ENCODE data around the gene SLC19A1. TPM values are rescaled to one million over a fixed set of nuclear protein-coding genes. Genes with fewer than 3 reads are reported as not detected.

The SLC19A1 gene
- total and polyA plus RNA-seq, 2 donors from 2014 or later: 5.1 to 7.2 TPM

DNA sequence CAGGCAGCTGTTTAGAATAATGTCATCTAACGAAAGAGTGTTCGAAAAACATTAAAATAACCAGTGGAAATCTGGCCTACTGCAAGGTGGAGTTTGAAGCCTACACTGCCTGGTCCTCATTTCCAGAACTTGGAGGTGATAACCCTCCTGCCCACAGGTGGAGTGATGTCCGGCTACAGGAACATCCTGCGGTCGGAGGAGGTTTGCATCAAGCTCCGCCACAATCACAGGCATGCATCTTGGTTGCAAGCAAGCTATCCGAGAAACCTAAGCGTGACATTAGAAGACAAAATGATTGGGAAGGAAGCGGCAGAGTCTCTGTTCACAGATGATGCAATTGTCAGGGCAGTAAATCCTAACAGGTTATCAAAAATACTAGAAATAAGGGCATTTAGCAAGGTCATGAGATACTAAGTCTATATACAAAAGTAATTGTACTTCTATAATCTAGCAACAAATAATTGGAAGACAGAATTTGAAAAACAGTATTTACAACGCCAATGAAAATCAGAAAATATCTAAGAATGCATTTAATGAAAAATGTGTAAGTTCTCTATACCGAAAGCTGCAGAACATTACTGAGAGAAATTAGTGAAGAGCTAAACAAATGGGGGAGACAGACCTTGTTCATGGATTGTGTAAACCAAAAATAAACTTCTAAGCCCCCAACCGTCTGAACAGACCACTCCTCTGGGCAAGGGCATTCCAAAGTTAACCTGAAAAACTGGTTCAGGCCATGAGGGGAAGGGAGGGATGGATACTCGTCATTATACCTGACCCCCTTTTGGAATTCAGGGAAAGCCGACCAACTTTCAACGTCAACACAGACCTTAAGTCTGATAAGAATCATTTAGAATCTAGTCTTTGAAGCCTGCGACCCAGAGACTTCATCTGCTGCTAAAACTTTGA lies 4.7 kb upstream of the SLC19A1 start:
- Histone ChIP-seq H3K27ac (ENCODE audit: low read depth in 2 of 2, low read length in 2 of 2) (no peak overlapping the region), H3K4me3 (ENCODE audit: low read length in 3 of 3) (no peak overlapping the region), H3K27me3 (ENCODE audit: control insufficient read depth, insufficient read depth, low read length) (no peaks in the 10 kb centered on the region), H3K36me3 (ENCODE audit: control insufficient read depth in 2 of 3, insufficient read depth in 3 of 3, low read length in 3 of 3) (no peaks in the 10 kb centered on the region), H3K9me3 (ENCODE audit: control insufficient read depth in 2 of 3, insufficient read depth in 1 of 3, low read length in 3 of 3) (no peaks in the 10 kb centered on the region), H3K4me1 (ENCODE audit: control insufficient read depth in 2 of 3, insufficient read depth in 2 of 3, low read depth in 1 of 3, low read length in 3 of 3) (peaks cover 0 to 3% (median 0%) of the 10 kb centered on the region in 3 donors), H3K9ac (ENCODE audit: low read length in 3 of 3) (no peak overlapping the region)
- FAIRE-seq (no peak), DNase-seq (peak in 2 of 5 donors; percentile 13 to 23)
- intact Hi-C loops (cut with DNase I): no loop called here
- TF ChIP-seq, protein P1, sequence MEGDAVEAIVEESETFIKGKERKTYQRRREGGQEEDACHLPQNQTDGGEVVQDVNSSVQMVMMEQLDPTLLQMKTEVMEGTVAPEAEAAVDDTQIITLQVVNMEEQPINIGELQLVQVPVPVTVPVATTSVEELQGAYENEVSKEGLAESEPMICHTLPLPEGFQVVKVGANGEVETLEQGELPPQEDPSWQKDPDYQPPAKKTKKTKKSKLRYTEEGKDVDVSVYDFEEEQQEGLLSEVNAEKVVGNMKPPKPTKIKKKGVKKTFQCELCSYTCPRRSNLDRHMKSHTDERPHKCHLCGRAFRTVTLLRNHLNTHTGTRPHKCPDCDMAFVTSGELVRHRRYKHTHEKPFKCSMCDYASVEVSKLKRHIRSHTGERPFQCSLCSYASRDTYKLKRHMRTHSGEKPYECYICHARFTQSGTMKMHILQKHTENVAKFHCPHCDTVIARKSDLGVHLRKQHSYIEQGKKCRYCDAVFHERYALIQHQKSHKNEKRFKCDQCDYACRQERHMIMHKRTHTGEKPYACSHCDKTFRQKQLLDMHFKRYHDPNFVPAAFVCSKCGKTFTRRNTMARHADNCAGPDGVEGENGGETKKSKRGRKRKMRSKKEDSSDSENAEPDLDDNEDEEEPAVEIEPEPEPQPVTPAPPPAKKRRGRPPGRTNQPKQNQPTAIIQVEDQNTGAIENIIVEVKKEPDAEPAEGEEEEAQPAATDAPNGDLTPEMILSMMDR (IDR thresholded peaks at IDR 0.05; ENCODE audit: borderline replicate concordance, extremely low read depth, insufficient read depth): no peak

DNA sequence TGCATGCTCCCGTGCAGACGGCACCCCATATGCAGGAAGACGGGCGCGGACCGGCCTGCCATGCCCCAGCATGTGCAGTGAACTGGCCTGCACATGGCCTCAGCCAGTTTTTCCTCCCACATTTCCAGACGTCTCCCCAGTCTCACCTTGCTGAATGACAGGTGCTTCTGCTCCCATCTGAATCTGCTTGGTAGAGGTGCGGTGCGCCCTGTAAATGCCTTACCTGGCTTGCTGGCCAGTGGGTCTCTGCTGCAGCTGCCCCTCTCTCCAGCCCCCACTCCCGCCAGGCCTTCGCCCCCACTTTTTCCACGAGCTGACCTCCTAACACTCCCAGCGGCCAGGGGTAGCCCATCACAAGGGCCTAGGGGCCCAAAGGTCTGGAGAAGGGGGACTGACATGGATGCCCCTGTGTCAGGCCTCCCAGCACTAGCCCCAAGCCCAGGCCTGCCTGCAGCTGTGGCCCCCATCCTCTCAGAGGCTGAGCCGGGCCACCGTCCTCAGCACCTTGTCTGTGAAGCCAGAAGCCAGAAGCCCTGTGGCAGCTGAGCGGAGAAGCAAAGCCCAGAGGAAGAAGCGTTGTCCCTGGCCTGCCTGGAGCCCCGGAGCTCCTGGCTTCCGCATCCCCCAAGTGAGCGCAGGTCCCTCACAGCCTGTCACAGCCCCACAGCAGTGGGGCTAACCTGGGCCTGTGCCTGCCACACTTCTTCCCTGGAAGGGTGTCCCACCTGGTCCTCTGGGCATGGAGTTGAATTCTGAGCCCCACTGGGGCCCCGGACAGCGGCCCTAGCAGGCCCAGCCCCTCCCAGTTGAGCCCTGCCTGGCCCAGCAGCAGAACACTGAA lies 3.7 kb upstream of the SLC19A1 start:
- Histone ChIP-seq H3K9ac (ENCODE audit: low read length in 3 of 3) (no peak overlapping the region), H3K27me3 (ENCODE audit: control insufficient read depth, insufficient read depth, low read length) (no peaks in the 10 kb centered on the region), H3K9me3 (ENCODE audit: control insufficient read depth in 2 of 3, insufficient read depth in 1 of 3, low read length in 3 of 3) (no peaks in the 10 kb centered on the region), H3K4me3 (ENCODE audit: low read length in 3 of 3) (no peak overlapping the region), H3K27ac (ENCODE audit: low read depth in 2 of 2, low read length in 2 of 2) (no peak overlapping the region), H3K4me1 (ENCODE audit: control insufficient read depth in 2 of 3, insufficient read depth in 2 of 3, low read depth in 1 of 3, low read length in 3 of 3) (peaks cover 0 to 7% (median 0%) of the 10 kb centered on the region in 3 donors), H3K36me3 (ENCODE audit: control insufficient read depth in 2 of 3, insufficient read depth in 3 of 3, low read length in 3 of 3) (no peaks in the 10 kb centered on the region)
- FAIRE-seq (no peak), DNase-seq (peak in 2 of 5 donors; percentile 30 to 71)
- TF ChIP-seq, protein P1 (IDR thresholded peaks at IDR 0.05; ENCODE audit: borderline replicate concordance, extremely low read depth, insufficient read depth): no peak
- intact Hi-C loops (cut with DNase I): no loop called here

- TF ChIP-seq, protein P1 (IDR thresholded peaks at IDR 0.05; ENCODE audit: borderline replicate concordance, extremely low read depth, insufficient read depth): no peak
- H3K9ac ChIP-seq (ENCODE audit: low read length in 3 of 3): no peak overlapping the region
- no peaks in the 10 kb centered on the region for H3K27me3 ChIP-seq (ENCODE audit: control insufficient read depth, insufficient read depth, low read length)
- H3K36me3 ChIP-seq (ENCODE audit: control insufficient read depth in 2 of 3, insufficient read depth in 3 of 3, low read length in 3 of 3): no peaks in the 10 kb centered on the region
- H3K4me1 ChIP-seq (ENCODE audit: control insufficient read depth in 2 of 3, insufficient read depth in 2 of 3, low read depth in 1 of 3, low read length in 3 of 3): peaks cover 0 to 7% (median 0%) of the 10 kb centered on the region in 3 donors
- no peak overlapping the region for H3K27ac ChIP-seq (ENCODE audit: low read depth in 2 of 2, low read length in 2 of 2)
- no peak overlapping the region for H3K4me3 ChIP-seq (ENCODE audit: low read length in 3 of 3)
- DNase-seq (peak in 1 of 5 donors; percentile 35), FAIRE-seq (no peak)
- no peaks in the 10 kb centered on the region for H3K9me3 ChIP-seq (ENCODE audit: control insufficient read depth in 2 of 3, insufficient read depth in 1 of 3, low read length in 3 of 3)
- intact Hi-C loops (cut with DNase I): no loop called here
Observed at GRCh38 chr21:45545236-45545570, 3.0 kb upstream of the SLC19A1 start.

Measured in kidney (tissue), 14 donors.